PFSK-1 (cell line): ENCODE measurements around the gene MTPN.

ENCODE experiments used
- FOXP2 ChIP-seq: optimal IDR thresholded peaks from 2 replicates; pipeline ENCODE3; 2011; ENCODE audit warnings: borderline replicate concordance, control low read depth, inconsistent platforms; ENCODE audit not compliant: insufficient read depth; ENCODE audit errors: extremely low read length, extremely low read depth
- POLR2AphosphoS5 ChIP-seq: IDR thresholded peaks from 2 replicates; pipeline ENCODE4 v1.6.1; 2012; ENCODE audit warnings: low read depth, mild to moderate bottlenecking, control low read depth, low read length, moderate library complexity
- SIN3A ChIP-seq: IDR thresholded peaks from 2 replicates; pipeline ENCODE4 v1.6.1; 2012; ENCODE audit warnings: mild to moderate bottlenecking, low read length, moderate library complexity, borderline replicate concordance; ENCODE audit not compliant: insufficient read depth
- TAF1 ChIP-seq: IDR thresholded peaks from 2 replicates; pipeline ENCODE4 v1.6.1; 2012; ENCODE audit warnings: low read length, control low read depth, borderline replicate concordance; ENCODE audit not compliant: insufficient read depth
- TF ChIP-seq, protein P1 (sequence below), 2 experiments: IDR thresholded peaks; 2 replicates each; pipeline versions ENCODE4 v1.6.1 to v1.8.0; 2011 to 2012; ENCODE audit warnings: low read depth in 2 of 2, low read length in 2 of 2, control low read depth in 1 of 2, inconsistent platforms in 1 of 2, mild to moderate bottlenecking in 1 of 2, moderate library complexity in 1 of 2; ENCODE audit not compliant: insufficient read depth in 1 of 2

Gene MTPN

GRCh38 chr7:135990258-135990657 lies 13.1 kb upstream of the MTPN start:
- TF ChIP-seq FOXP2 = no peak
- TF ChIP-seq, protein P1, sequence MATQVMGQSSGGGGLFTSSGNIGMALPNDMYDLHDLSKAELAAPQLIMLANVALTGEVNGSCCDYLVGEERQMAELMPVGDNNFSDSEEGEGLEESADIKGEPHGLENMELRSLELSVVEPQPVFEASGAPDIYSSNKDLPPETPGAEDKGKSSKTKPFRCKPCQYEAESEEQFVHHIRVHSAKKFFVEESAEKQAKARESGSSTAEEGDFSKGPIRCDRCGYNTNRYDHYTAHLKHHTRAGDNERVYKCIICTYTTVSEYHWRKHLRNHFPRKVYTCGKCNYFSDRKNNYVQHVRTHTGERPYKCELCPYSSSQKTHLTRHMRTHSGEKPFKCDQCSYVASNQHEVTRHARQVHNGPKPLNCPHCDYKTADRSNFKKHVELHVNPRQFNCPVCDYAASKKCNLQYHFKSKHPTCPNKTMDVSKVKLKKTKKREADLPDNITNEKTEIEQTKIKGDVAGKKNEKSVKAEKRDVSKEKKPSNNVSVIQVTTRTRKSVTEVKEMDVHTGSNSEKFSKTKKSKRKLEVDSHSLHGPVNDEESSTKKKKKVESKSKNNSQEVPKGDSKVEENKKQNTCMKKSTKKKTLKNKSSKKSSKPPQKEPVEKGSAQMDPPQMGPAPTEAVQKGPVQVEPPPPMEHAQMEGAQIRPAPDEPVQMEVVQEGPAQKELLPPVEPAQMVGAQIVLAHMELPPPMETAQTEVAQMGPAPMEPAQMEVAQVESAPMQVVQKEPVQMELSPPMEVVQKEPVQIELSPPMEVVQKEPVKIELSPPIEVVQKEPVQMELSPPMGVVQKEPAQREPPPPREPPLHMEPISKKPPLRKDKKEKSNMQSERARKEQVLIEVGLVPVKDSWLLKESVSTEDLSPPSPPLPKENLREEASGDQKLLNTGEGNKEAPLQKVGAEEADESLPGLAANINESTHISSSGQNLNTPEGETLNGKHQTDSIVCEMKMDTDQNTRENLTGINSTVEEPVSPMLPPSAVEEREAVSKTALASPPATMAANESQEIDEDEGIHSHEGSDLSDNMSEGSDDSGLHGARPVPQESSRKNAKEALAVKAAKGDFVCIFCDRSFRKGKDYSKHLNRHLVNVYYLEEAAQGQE (IDR thresholded peaks at IDR 0.05; ENCODE audit: insufficient read depth in 1 of 2, low read depth in 2 of 2, low read length in 2 of 2) = no peak
- TF ChIP-seq TAF1 = no peak
- TF ChIP-seq SIN3A = no peak
- no peak for TF ChIP-seq POLR2AphosphoS5

DNA sequence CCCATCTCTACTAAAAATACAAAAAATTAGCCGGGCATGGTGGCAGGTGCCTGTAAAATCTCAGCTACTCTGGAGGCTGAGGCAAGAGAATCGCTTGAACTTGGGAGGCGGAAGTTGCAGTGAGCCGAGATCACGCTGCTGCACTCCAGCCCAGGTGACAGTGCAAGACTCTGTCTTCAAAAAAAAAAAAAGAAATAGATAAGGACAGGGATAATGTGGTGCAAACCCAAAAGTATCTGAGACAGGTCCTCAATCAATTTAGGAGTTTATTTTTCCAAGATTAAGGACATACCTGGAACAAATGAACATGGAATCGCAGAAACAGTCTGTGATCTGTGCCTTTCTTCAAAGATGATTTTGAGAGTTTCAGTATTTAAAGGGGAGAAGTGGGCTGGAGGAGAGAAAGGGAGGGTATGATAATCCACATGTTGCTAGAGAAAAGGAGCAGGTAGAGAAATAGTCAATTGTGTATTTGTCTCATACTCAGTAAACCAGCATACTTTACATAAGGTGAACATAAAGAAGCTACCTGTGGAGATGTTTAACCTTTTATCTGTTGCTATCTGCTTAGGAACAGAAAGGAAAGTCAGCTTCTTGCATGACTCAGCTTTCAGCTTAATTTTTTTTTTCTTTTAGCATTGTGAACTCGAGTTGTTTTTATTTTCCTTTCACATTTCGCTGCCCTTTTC lies 4.9 kb upstream of the MTPN start:
- TF ChIP-seq POLR2AphosphoS5 (no peak), SIN3A (no peak), TAF1 (no peak), FOXP2 (no peak)
- TF ChIP-seq, protein P1 (IDR thresholded peaks at IDR 0.05; ENCODE audit: insufficient read depth in 1 of 2, low read depth in 2 of 2, low read length in 2 of 2) = no peak

- TF ChIP-seq SIN3A (no peak), FOXP2 (no peak), TAF1 (no peak), POLR2AphosphoS5 (no peak)
- TF ChIP-seq, protein P1 (IDR thresholded peaks at IDR 0.05; ENCODE audit: insufficient read depth in 1 of 2, low read depth in 2 of 2, low read length in 2 of 2) = no peak
Measured at GRCh38 chr7:135980665-135981180, 3.6 kb upstream of the MTPN start.

DNA sequence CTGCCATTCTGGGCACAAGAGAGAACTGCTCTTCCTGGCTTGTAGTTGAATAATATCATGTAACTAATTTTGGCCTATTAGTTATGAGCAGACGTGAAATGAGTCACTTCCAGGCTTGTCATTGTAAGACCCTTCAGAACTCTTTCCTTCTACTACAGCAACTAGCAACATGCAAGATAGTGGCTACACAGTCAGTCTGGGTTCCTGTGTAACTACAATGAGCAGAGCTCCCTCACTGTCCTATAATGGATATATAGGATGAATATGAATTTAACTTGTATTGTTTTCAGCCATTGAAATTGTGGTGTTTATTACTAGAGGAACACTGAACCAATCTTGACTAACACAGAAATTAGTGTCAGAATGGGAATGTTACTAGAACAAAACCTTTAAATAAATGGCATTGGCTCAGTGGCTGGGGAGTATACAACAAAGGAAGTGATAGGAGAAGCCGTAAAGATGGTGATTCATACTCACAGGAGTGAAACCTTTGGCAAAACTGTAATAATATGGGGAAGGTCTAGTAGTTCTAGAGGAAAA lies 2.9 kb upstream of the MTPN start:
- no peak for TF ChIP-seq FOXP2
- 0 out of 2 replicates have a peak, but pooled peaks have one; percentile 21 for TF ChIP-seq TAF1
- TF ChIP-seq SIN3A = no peak

GRCh38 chr7:135979471-135980011 lies 2.4 kb upstream of the MTPN start:
- no peak for TF ChIP-seq POLR2AphosphoS5
- TF ChIP-seq SIN3A = no peak
- TF ChIP-seq, protein P1 (IDR thresholded peaks at IDR 0.05; ENCODE audit: insufficient read depth in 1 of 2, low read depth in 2 of 2, low read length in 2 of 2) = no peak
- TF ChIP-seq TAF1 = no peak
- TF ChIP-seq FOXP2 = no peak
